GM18502 (cell line): Measurements from ENCODE around the gene COL9A3.

Experiments used
- ATAC-seq: cut with Tn5 transposase; IDR thresholded peaks from one replicate; pipeline ENCODE4 v1.9.1; 2021; ENCODE audit warnings: mild to moderate bottlenecking; ENCODE audit not compliant: unreplicated experiment, poor library complexity

The COL9A3 gene

GRCh38 chr20:62888406-62888805 lies 71.6 kb downstream of the COL9A3 start:
- no peak for ATAC-seq

GRCh38 chr20:62888910-62889309 lies 72.1 kb downstream of the COL9A3 start:
- ATAC-seq = no peak

- ATAC-seq = no peak
Measured at GRCh38 chr20:62889411-62889810, 72.6 kb downstream of the COL9A3 start.

- ATAC-seq = no peak
Measured at GRCh38 chr20:62889871-62890270, 73.0 kb downstream of the COL9A3 start.

- ATAC-seq = no peak
Measured at GRCh38 chr20:62890444-62890843, 73.6 kb downstream of the COL9A3 start.
